K562 (cell line): ENCODE data around the gene TGFBR2. TPM values are rescaled to one million over a fixed set of nuclear protein-coding genes. Genes with fewer than 3 reads are reported as not detected.

Experiments
- ATAC-seq: fragments of 200-7000 bp; cut with Tn5 transposase; 3 replicates; pipeline ENCODE4 v1.9.1; 2020; ENCODE audit warnings: moderate library complexity
- BruUV-seq: library from RNA; stranded (reverse); fragments of 400-500 nt; replicated peaks from 2 replicates; lab custom pipeline; 2021; lab: Mats Ljungman, UMichigan
- CTCF ChIA-PET: fragments of 300-600 bp; formaldehyde crosslinking; extraction: SDS; loops from one replicate; lab custom pipeline; 2021; ENCODE audit warnings: low intra/inter-chr PET ratio; lab: Yijun Ruan, JAX
- POLR2A ChIA-PET: fragments of 300-600, 350-650 bp; sonication (Branson Sonifier 250); formaldehyde crosslinking; extraction: SDS; loops from one replicate; lab custom pipeline; 2021; ENCODE audit warnings: antibody characterized with exemption, inconsistent platforms; lab: Yijun Ruan, JAX
- DNase-seq, 4 experiments: peaks; one replicate each; pipeline versions ENCODE4 v3.0.0 to v3.0.0-alpha.2; 2011 to 2018; ENCODE audit warnings: low spot score in 3 of 4, mixed read lengths in 3 of 4; ENCODE audit errors: extremely low read depth in 1 of 4
- FAIRE-seq: peaks from 2 replicates; lab custom pipeline; 2011; peaks lifted over from hg19 to GRCh38; lab: Jason Lieb, UNC
- H2AFZ ChIP-seq: 2 replicates; pipeline ENCODE4 v1.6.0; 2011; ENCODE audit warnings: low read depth, low read length, control low read depth, inconsistent platforms
- H3K27ac ChIP-seq: fragments of 200-600 bp; 3 replicates; pipeline ENCODE4 v1.8.0; 2011; ENCODE audit warnings: low read depth, mild to moderate bottlenecking, control low read depth, inconsistent platforms, low read length, moderate library complexity, mixed read lengths; ENCODE audit errors: extremely low read depth
- H3K27me3 ChIP-seq, 2 experiments: fragments of 300-600 bp in 1 of 2; 2 replicates in 1 of 2; 3 replicates in 1 of 2; pipeline versions ENCODE4 v1.6.0 to v1.8.0; 2011; ENCODE audit warnings: inconsistent platforms in 2 of 2, low read length in 2 of 2, mild to moderate bottlenecking in 1 of 2, mixed read lengths in 1 of 2, moderate library complexity in 1 of 2; ENCODE audit not compliant: control insufficient read depth in 2 of 2, insufficient read depth in 2 of 2
- H3K36me3 ChIP-seq: fragments of 300-600 bp; 3 replicates; pipeline ENCODE4 v1.8.0; 2011; ENCODE audit warnings: mild to moderate bottlenecking, low read length, inconsistent platforms; ENCODE audit not compliant: control insufficient read depth, insufficient read depth
- H3K4me1 ChIP-seq, 2 experiments: fragments of 200-600 bp in 1 of 2; replicated peaks in 1 of 2; 2 replicates in 1 of 2; 3 replicates in 1 of 2; pipeline versions ENCODE4 v1.5.1 to v1.8.0; 2011; ENCODE audit warnings: inconsistent platforms in 2 of 2, low read length in 2 of 2, mild to moderate bottlenecking in 1 of 2, mixed read lengths in 1 of 2, moderate library complexity in 1 of 2; ENCODE audit not compliant: control insufficient read depth in 2 of 2, insufficient read depth in 2 of 2
- H3K4me2 ChIP-seq: 2 replicates; pipeline ENCODE4 v1.6.1; 2011; ENCODE audit warnings: low read length, control low read depth, inconsistent platforms, mixed read lengths; ENCODE audit not compliant: insufficient read depth
- H3K4me3 ChIP-seq: fragments of 200-600 bp; sonication (generic), shearing (Covaris generic); 2 replicates; pipeline ENCODE4 v1.5.1; 2016; ENCODE audit warnings: control low read depth, inconsistent platforms
- H3K79me2 ChIP-seq: fragments of 200-600 bp; 3 replicates; pipeline ENCODE4 v1.8.0; 2011; ENCODE audit warnings: low read length, inconsistent platforms; ENCODE audit not compliant: control insufficient read depth, insufficient read depth
- H3K9ac ChIP-seq, 2 experiments: 2 replicates each; pipeline versions ENCODE4 v1.6.0 to v1.6.1; 2011; ENCODE audit warnings: low read depth in 2 of 2, low read length in 2 of 2, control low read depth in 1 of 2, inconsistent platforms in 1 of 2, mild to moderate bottlenecking in 1 of 2, mixed read lengths in 1 of 2; ENCODE audit not compliant: insufficient read depth in 1 of 2
- H3K9me1 ChIP-seq: one replicate; pipeline ENCODE4 v1.6.0; 2011; ENCODE audit warnings: inconsistent platforms, mild to moderate bottlenecking, low read length, moderate library complexity; ENCODE audit not compliant: control insufficient read depth, insufficient read depth
- H3K9me3 ChIP-seq: replicated peaks from 2 replicates; pipeline ENCODE4 v1.5.1; 2011; ENCODE audit warnings: low read depth, low read length, inconsistent platforms; ENCODE audit not compliant: control insufficient read depth, insufficient read depth
- H4K20me1 ChIP-seq: replicated peaks from 2 replicates; pipeline ENCODE4 v1.6.1; 2011; ENCODE audit warnings: low read length, inconsistent platforms, mixed read lengths; ENCODE audit not compliant: control insufficient read depth, insufficient read depth
- BHLHE40 ChIP-seq: IDR thresholded peaks from 2 replicates; pipeline ENCODE4 v1.6.1; 2011; ENCODE audit warnings: low read length, improper control_type of control experiment
- CEBPG ChIP-seq, 3 experiments: fragments of 200-800 bp in 1 of 3; sonication (Bioruptor generic) in 1 of 3; sonication (generic) in 1 of 3; formaldehyde crosslinking in 1 of 3; IDR thresholded peaks in 2 of 3; conservative IDR thresholded peaks in 1 of 3; 2 replicates each; pipeline versions ENCODE4 v1.6.1 to v1.8.0; 2016 to 2022; ENCODE audit warnings: missing compliant biosample characterization in 2 of 3, missing genetic modification characterization in 2 of 3, mild to moderate bottlenecking in 1 of 3, missing genetic modification reagents in 1 of 3
- MCM2 ChIP-seq: fragments of 450-650 bp; IDR thresholded peaks from 2 replicates; pipeline ENCODE4 v1.6.1; 2017; ENCODE audit warnings: low read depth, mild to moderate bottlenecking
- ZMIZ1 ChIP-seq, 2 experiments: fragments of 150-350 bp in 1 of 2; IDR thresholded peaks; 2 replicates each; pipeline ENCODE4 v1.6.1; 2012 to 2016; ENCODE audit warnings: low read depth in 2 of 2, low read length in 2 of 2, mild to moderate bottlenecking in 1 of 2, moderate library complexity in 1 of 2
- ZNF584 ChIP-seq: fragments of 200-800 bp; sonication (Bioruptor generic); IDR thresholded peaks from 2 replicates; pipeline ENCODE4 v1.6.1; 2016; ENCODE audit warnings: low read depth, mild to moderate bottlenecking, missing genetic modification characterization, missing compliant biosample characterization
- WGBS: fragments of 100-300 bp; shearing (Covaris generic); methylation state at CpG from one replicate; pipeline ENCODE4 v1.1.6; 2016; ENCODE audit warnings: low coverage, mixed read lengths; ENCODE audit not compliant: insufficient coverage; ENCODE audit errors: missing lambda C conversion rate; 5-methylcytosine and 5-hydroxymethylcytosine counted together
- in situ Hi-C: fragments of 300-500 bp; cut with MboI; formaldehyde crosslinking; loops from 4 replicates; pipeline ENCODE4 v1.15.0; 2018; ENCODE audit warnings: inconsistent platforms, mixed read lengths
- intact Hi-C: fragments of 100-400 bp; cut with micrococcal nuclease; formaldehyde crosslinking; loops from 2 replicates; pipeline ENCODE4 v1.14.2; 2022
- polyA plus RNA-seq, 8 experiments: library from polyadenylated mRNA; depleted of rRNA in 4 of 8; stranded (reverse) in 5 of 8; unstranded in 3 of 8; fragments of >200 nt; fragmentation: Nextera tagmentation in 2 of 8; fragmentation: Illumina TruSeq in 1 of 8; extraction: Ambion mirVana in 2 of 8; extraction: Trizol in 1 of 8; gene quantifications; 2 replicates each; pipeline versions ENCODE4 v1.2.1 to v1.2.3, GENCODE V29; 2011 to 2014; ENCODE audit warnings: inconsistent platforms in 1 of 8, missing spikeins in 1 of 8
- total RNA-seq, 7 experiments: library from RNA; depleted of rRNA in 6 of 7; stranded (reverse); fragments of >200 nt in 6 of 7; fragmentation: Illumina TruSeq in 2 of 7; extraction: Trizol in 2 of 7; gene quantifications; 2 replicates each; pipeline versions ENCODE4 v1.2.1 to v1.2.3, GENCODE V29; 2011 to 2021; ENCODE audit warnings: low replicate concordance in 1 of 7

Gene TGFBR2
- total and polyA plus RNA-seq, 9 of the 15 experiments (the other 6 are each of a cell fraction or from before 2014, with no cell fraction given) = 0.11 to 0.84 (median 0.24) TPM

DNA sequence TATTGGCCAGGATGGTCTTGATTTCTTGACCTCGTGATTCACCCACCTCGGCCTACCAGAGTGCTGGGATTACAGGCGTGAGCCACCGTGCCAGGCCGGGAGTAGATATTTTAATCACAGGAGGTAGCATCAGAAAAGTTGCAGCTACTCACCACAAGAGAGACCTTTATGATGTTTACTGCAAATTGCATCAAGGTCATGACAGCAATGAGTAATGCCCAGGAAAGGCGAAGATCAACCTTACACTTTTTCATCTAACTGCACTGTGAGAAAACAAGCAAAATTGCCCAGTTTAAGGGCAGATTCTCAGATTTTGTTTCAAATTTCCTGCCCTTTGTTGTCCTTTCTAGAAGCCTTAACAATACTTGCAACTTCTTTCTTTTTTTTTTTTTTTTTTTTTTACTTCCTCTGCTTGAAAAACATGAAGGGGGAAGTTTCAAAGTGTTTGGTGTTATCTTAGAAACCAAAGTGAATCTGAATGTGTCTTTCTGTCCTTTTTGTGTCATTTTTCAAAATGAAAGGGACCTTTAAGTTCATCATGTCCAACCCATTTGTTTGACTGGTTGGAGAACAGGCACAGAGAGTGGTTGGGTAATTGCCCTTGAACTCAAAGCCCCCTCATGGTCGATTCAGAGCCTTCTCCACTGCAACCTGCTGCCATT lies 25.0 kb downstream of the TGFBR2 start (continued):
- 0 out of 2 replicates have a peak, but pooled peaks have one; percentile 21 for TF ChIP-seq CEBPG (CRISPR knock-in tag; IDR thresholded peaks at IDR 0.05)
- TF ChIP-seq CEBPG (tag; conservative IDR thresholded peaks at IDR 0.05 in 1 of 2, IDR thresholded peaks at IDR 0.05 in 1 of 2) = no peak
- no peak for TF ChIP-seq MCM2
- TF ChIP-seq ZMIZ1 (IDR thresholded peaks at IDR 0.05; ENCODE audit: low read depth in 2 of 2, low read length in 2 of 2) = no peak

DNA sequence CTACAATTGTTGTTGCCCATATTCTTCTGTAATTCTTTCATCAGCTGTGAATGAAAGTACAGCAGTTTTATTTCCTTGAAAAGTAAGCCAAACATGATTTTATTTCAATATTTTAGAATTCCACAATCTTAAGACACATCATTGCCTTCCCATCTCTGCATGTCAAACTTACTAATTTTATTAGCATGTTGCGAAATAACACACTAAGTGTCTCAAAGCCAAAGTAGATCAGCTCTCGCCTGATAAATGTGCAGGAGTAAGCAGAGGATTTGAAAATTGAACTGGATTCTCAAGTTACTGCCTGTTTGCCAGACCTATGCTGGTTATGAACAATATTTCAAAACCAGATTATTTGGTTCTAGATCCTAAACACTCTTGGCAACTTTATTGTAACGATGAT lies 25.7 kb downstream of the TGFBR2 start:
- Histone ChIP-seq H3K4me1 (no peaks in the 10 kb centered on the region), H3K9ac (no peak overlapping the region), H3K9me1 (no peaks in the 10 kb centered on the region), H3K9me3 (no peaks in the 10 kb centered on the region; the same call in none of the 2 replicates), H3K27ac (no peak overlapping the region), H4K20me1 (no peaks in the 10 kb centered on the region), H3K27me3 (no peaks in the 10 kb centered on the region), H3K4me2 (no peak overlapping the region), H3K79me2 (no peaks in the 10 kb centered on the region), H2AFZ (no peak overlapping the region), H3K36me3 (no peaks in the 10 kb centered on the region), H3K4me3 (no peak overlapping the region)
- BruUV-seq = no TSS peak
- no peak for DNase-seq
- no peak for FAIRE-seq
- intact Hi-C loops (no loop called here), in situ Hi-C loops (no loop called here)
- TF ChIP-seq CEBPG (CRISPR knock-in tag; IDR thresholded peaks at IDR 0.05) = no peak
- TF ChIP-seq CEBPG (tag; conservative IDR thresholded peaks at IDR 0.05 in 1 of 2, IDR thresholded peaks at IDR 0.05 in 1 of 2) = peak in 1 of 2 experiments; percentile 39; a peak in 2 of 4 replicates
- TF ChIP-seq ZNF584 (CRISPR knock-in tag) = no peak
- no peak for TF ChIP-seq BHLHE40
- ChIA-PET POLR2A (no interaction called here), CTCF (no interaction called here)
- WGBS = 0% methylated on average over 3 of the region's 3 CpGs
- ATAC-seq = no peak
